B cell (primary cell): ENCODE data around the gene DPH2. TPM values are rescaled to one million over a fixed set of nuclear protein-coding genes. Genes with fewer than 3 reads are reported as not detected.

ENCODE experiments used
- ATAC-seq: fragments of 200-7000 bp; cut with Tn5 transposase; one replicate; pipeline ENCODE4 v1.10.0; 2021; ENCODE audit warnings: low read depth, mild to moderate bottlenecking, moderate number of reproducible peaks, moderate library complexity
- CTCF ChIA-PET: fragments of 350-600 bp; sonication (Branson Sonifier 250); formaldehyde crosslinking; loops from one replicate; lab custom pipeline; 2021; ENCODE audit warnings: antibody characterized with exemption, inconsistent platforms; lab: Charles Lee
- POLR2A ChIA-PET: fragments of 350-600 bp; sonication (Branson Sonifier 250); formaldehyde crosslinking; loops from one replicate; lab custom pipeline; 2021; ENCODE audit warnings: antibody characterized with exemption; lab: Charles Lee
- DNase-seq: peaks from one replicate; pipeline ENCODE4 v3.0.0; 2013
- H2AFZ ChIP-seq: 2 replicates; pipeline ENCODE4 v1.6.1; 2012; ENCODE audit warnings: mild to moderate bottlenecking, low read depth, low read length; ENCODE audit not compliant: insufficient read depth, poor library complexity, severe bottlenecking
- H3K27ac ChIP-seq, 2 donors: 1 replicate in 1 of 2; 2 replicates in 1 of 2; pipeline ENCODE4 v1.5.1; 2012 to 2013; ENCODE audit warnings: low read length in 2 of 2, mild to moderate bottlenecking in 2 of 2, moderate library complexity in 1 of 2
- H3K27me3 ChIP-seq, 4 experiments: fragments of 200-600 bp in 1 of 4; sonication (generic) in 1 of 4; replicated peaks in 1 of 4; 1 replicate in 2 of 4; 2 replicates in 2 of 4; pipeline versions ENCODE4 v1.6.1 to v1.7.0; 2013 to 2016; ENCODE audit warnings: low read length in 3 of 4, mild to moderate bottlenecking in 2 of 4, mixed read lengths in 1 of 4, moderate library complexity in 1 of 4; ENCODE audit not compliant: insufficient read depth in 4 of 4, control insufficient read depth in 3 of 4; ENCODE audit errors: control extremely low read depth in 1 of 4
- H3K36me3 ChIP-seq, 2 experiments: replicated peaks in 1 of 2; 1 replicate in 1 of 2; 2 replicates in 1 of 2; pipeline versions ENCODE4 v1.6.1 to v1.7.1; 2013; ENCODE audit warnings: low read length in 1 of 2; ENCODE audit not compliant: insufficient read depth in 2 of 2, control insufficient read depth in 1 of 2; ENCODE audit errors: control extremely low read depth in 1 of 2, extremely low read depth in 1 of 2
- H3K4me1 ChIP-seq, 2 donors: fragments of 200-600 bp in 1 of 2; sonication (generic) in 1 of 2; 1 replicate in 1 of 2; 2 replicates in 1 of 2; pipeline versions ENCODE4 v1.5.1 to v1.6.1; 2013 to 2017; ENCODE audit warnings: low read length in 2 of 2; ENCODE audit not compliant: control insufficient read depth in 2 of 2, insufficient read depth in 2 of 2
- H3K4me2 ChIP-seq: replicated peaks from 2 replicates; pipeline ENCODE3; 2012; ENCODE audit warnings: mild to moderate bottlenecking, low read depth, low read length; ENCODE audit not compliant: poor library complexity, severe bottlenecking
- H3K4me3 ChIP-seq, 5 experiments: fragments of 200-600 bp in 1 of 5; sonication (generic) in 1 of 5; 1 replicate in 3 of 5; 2 replicates in 2 of 5; pipeline versions ENCODE4 v1.5.1 to v1.7.0; 2011 to 2016; ENCODE audit warnings: low read length in 4 of 5, mild to moderate bottlenecking in 4 of 5, low read depth in 2 of 5, control low read depth in 1 of 5, moderate library complexity in 1 of 5; ENCODE audit not compliant: insufficient read depth in 1 of 5; ENCODE audit errors: control extremely low read depth in 1 of 5, extremely low read depth in 1 of 5
- H3K79me2 ChIP-seq: fragments of 200-600 bp; sonication (generic); one replicate; pipeline ENCODE4 v1.6.0; 2016; ENCODE audit warnings: low read length; ENCODE audit not compliant: control insufficient read depth, insufficient read depth
- H3K9ac ChIP-seq: fragments of 200-600 bp; sonication (generic); 2 replicates; pipeline ENCODE4 v1.6.1; 2017; ENCODE audit warnings: mild to moderate bottlenecking, low read length, moderate library complexity
- H3K9me3 ChIP-seq, 3 donors: one replicate each; pipeline versions ENCODE4 v1.6.1 to v1.7.1; 2013; ENCODE audit warnings: low read length in 2 of 3; ENCODE audit not compliant: control insufficient read depth in 2 of 3, insufficient read depth in 1 of 3; ENCODE audit errors: control extremely low read depth in 1 of 3
- H4K20me1 ChIP-seq: 2 replicates; pipeline ENCODE4 v1.6.0; 2012; ENCODE audit warnings: mild to moderate bottlenecking, low read length; ENCODE audit not compliant: insufficient read depth, control insufficient read depth, poor library complexity, severe bottlenecking
- H3K27ac Mint-ChIP-seq: one replicate; pipeline ENCODE4 v1.8.0; 2021; ENCODE audit warnings: mixed read lengths
- H3K27me3 Mint-ChIP-seq: one replicate; pipeline ENCODE4 v1.8.0; 2021; ENCODE audit warnings: mixed read lengths
- H3K4me1 Mint-ChIP-seq: one replicate; pipeline ENCODE4 v1.8.0; 2021; ENCODE audit warnings: mixed read lengths
- H3K4me3 Mint-ChIP-seq: one replicate; pipeline ENCODE4 v1.8.0; 2021; ENCODE audit warnings: mixed read lengths
- H3K9me3 Mint-ChIP-seq: one replicate; pipeline ENCODE4 v1.8.0; 2022; ENCODE audit warnings: mixed read lengths; ENCODE audit not compliant: insufficient read depth
- EZH2 ChIP-seq: IDR thresholded peaks from 2 replicates; pipeline ENCODE4 v1.6.1; 2012; ENCODE audit warnings: borderline replicate concordance, low read depth, mild to moderate bottlenecking, moderate library complexity, low read length; ENCODE audit not compliant: insufficient read depth, poor library complexity, severe bottlenecking
- WGBS: methylation state at CpG from one replicate; pipeline ENCODE4 v1.1.5; 2013; ENCODE audit warnings: missing lambda C conversion rate; ENCODE audit not compliant: insufficient coverage; 5-methylcytosine and 5-hydroxymethylcytosine counted together
- intact Hi-C: fragments of 100-400 bp; cut with micrococcal nuclease; formaldehyde crosslinking; loops from one replicate; pipeline ENCODE4 v1.10.0; 2022
- polyA plus RNA-seq: library from polyadenylated mRNA; depleted of rRNA; stranded (reverse); fragments of >200 nt; gene quantifications from 2 replicates; pipeline ENCODE4 v1.2.3, GENCODE V29; 2012
- total RNA-seq, 2 donors: library from RNA; stranded (reverse); fragments of 120-200 nt in 1 of 2; gene quantifications; 1 replicate in 1 of 2; 2 replicates in 1 of 2; pipeline versions ENCODE4 v1.2.3 to v1.2.4, GENCODE V29; 2013 to 2022
- TF ChIP-seq, protein P1 (sequence below): fragments of 200-600 bp; IDR thresholded peaks from one replicate; pipeline ENCODE4 v1.8.0; 2022; ENCODE audit warnings: antibody characterized with exemption, mild to moderate bottlenecking

The DPH2 gene
- total and polyA plus RNA-seq, 2 donors (not counting 1 experiment from before 2014, with no cell fraction given): 30.5 to 71.9 TPM

DNA sequence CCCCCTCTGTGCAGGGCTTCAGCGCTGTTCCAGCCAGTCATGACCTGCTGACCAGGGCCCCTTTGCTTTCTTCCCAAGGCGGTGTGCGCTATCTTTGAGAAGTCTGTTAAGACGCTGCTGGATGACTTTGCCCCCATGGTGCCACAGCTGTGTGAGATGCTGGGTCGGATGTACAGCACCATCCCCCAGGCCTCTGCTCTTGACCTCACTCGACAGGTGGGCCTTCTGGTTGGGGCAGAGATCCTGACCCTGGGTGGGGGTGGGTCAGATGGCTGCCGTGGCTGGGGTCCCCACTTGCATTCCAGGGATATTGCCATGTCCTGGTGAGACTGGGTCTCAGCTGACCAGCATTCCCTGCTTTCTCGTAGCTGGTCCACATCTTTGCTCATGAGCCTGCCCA lies 9.0 kb upstream of the DPH2 start:
- H3K9ac ChIP-seq: no peak overlapping the region
- peaks cover 0 to 23% of the 10 kb centered on the region in 2 experiments for H3K36me3 ChIP-seq
- H3K27ac Mint-ChIP-seq: no peak overlapping the region
- no peaks in the 10 kb centered on the region for H4K20me1 ChIP-seq
- DNase-seq: no peak
- no peak overlapping the region for H2AFZ ChIP-seq
- CTCF ChIA-PET: no interaction called here
- no peak overlapping the region for H3K27ac ChIP-seq
- POLR2A ChIA-PET: no interaction called here
- no peak for ATAC-seq
- H3K4me2 ChIP-seq: no peak overlapping the region
- H3K27me3 ChIP-seq: no peaks in the 10 kb centered on the region
- H3K9me3 ChIP-seq: no peaks in the 10 kb centered on the region
- H3K79me2 ChIP-seq: no peaks in the 10 kb centered on the region
- H3K4me3 ChIP-seq: no peak overlapping the region
- H3K4me1 Mint-ChIP-seq: no peaks in the 10 kb centered on the region
- H3K4me1 ChIP-seq: no peaks in the 10 kb centered on the region
- intact Hi-C loops: no loop called here
- H3K4me3 Mint-ChIP-seq: no peak overlapping the region
- H3K9me3 Mint-ChIP-seq: no peaks in the 10 kb centered on the region
- WGBS: 98% methylated on average over 6 of the region's 8 CpGs
- H3K27me3 Mint-ChIP-seq: no peaks in the 10 kb centered on the region
- TF ChIP-seq, protein P1, sequence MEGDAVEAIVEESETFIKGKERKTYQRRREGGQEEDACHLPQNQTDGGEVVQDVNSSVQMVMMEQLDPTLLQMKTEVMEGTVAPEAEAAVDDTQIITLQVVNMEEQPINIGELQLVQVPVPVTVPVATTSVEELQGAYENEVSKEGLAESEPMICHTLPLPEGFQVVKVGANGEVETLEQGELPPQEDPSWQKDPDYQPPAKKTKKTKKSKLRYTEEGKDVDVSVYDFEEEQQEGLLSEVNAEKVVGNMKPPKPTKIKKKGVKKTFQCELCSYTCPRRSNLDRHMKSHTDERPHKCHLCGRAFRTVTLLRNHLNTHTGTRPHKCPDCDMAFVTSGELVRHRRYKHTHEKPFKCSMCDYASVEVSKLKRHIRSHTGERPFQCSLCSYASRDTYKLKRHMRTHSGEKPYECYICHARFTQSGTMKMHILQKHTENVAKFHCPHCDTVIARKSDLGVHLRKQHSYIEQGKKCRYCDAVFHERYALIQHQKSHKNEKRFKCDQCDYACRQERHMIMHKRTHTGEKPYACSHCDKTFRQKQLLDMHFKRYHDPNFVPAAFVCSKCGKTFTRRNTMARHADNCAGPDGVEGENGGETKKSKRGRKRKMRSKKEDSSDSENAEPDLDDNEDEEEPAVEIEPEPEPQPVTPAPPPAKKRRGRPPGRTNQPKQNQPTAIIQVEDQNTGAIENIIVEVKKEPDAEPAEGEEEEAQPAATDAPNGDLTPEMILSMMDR: no peak
- TF ChIP-seq EZH2: no peak

DNA sequence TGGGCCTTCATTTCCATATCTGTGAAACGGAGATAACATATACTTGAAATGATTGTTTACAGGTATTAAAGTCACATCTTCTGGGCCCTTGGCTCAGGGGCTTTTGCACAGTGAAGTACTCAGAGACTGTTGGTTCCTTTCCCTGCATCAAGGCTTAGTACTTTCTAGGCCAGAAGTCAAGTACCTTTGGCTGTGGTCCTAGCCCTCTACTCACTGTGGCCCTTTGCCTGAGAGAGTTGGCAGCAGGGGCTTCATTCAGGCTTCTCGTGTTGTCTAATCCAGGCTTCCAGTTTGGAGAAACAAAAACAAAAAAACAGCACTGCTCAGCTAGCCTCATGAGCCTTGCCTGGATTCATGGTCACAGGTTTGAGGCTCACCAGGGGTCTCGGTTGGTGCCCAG lies 8.1 kb upstream of the DPH2 start:
- Histone ChIP-seq H3K27me3 (no peaks in the 10 kb centered on the region), H3K4me3 (no peak overlapping the region), H3K4me2 (no peak overlapping the region), H3K9ac (no peak overlapping the region), H2AFZ (no peak overlapping the region), H3K9me3 (no peaks in the 10 kb centered on the region), H3K27ac (no peak overlapping the region), H3K36me3 (peaks cover 0 to 21% of the 10 kb centered on the region in 2 experiments), H3K79me2 (no peaks in the 10 kb centered on the region), H3K4me1 (no peaks in the 10 kb centered on the region), H4K20me1 (no peaks in the 10 kb centered on the region)
- no peak overlapping the region for H3K27ac Mint-ChIP-seq
- DNase-seq (no peak), ATAC-seq (no peak)
- TF ChIP-seq, protein P1: no peak
- TF ChIP-seq EZH2: no peak
- H3K9me3 Mint-ChIP-seq: no peaks in the 10 kb centered on the region
- no peaks in the 10 kb centered on the region for H3K27me3 Mint-ChIP-seq
- no peak overlapping the region for H3K4me3 Mint-ChIP-seq
- no peaks in the 10 kb centered on the region for H3K4me1 Mint-ChIP-seq
- intact Hi-C loops: no loop called here
- POLR2A ChIA-PET: no interaction called here
- CTCF ChIA-PET: no interaction called here
- WGBS: 94% methylated on average over 2 of the region's 3 CpGs
